ENCODE data around the gene PODN.

The PODN gene

DNA sequence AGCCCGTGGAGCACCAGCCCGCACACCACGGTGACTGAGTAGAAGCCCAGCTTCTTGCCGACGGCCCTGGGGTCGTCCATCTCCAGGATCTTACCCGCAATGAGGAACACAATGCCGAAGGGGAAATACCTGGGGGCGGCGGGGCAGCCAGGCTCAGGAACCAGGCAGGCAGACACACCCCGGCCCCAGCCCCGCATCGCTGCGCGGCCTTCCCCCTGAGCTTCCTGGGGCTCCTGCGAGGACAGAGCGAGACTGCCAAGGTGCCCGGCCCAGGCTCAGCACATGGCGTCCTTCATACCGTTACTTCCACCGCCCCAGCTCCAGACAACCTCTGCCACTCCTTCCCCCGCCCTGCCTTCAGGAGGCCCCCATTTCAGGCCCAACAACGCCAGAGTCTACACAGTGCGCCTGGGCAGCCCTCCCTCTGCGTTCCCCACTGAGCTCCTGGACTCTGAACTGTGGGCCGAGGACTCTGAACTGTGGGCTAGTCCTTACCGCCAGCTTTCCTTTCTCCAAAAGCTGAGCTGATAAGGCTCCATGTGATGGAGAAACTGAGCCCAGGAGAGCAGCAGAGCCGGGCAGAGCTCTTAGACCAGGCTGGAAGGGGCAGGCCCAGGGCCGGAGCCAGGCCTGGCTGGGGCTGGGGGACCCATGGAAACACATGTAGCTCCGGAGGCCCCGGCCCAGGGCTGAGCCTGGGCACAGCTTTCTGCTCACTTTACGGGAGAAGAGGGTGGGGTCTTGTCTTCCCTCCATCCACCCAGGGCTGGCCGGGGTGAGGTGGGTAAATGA lies 30.8 kb downstream of the PODN start:
- TF ChIP-seq CTCF (IDR thresholded peaks at IDR 0.05; ENCODE audit: borderline replicate concordance, insufficient read depth, low read depth, low read length): no peak
- no peak overlapping the region for H3K4me3 ChIP-seq (ENCODE audit: low read depth, low read length)

DNA sequence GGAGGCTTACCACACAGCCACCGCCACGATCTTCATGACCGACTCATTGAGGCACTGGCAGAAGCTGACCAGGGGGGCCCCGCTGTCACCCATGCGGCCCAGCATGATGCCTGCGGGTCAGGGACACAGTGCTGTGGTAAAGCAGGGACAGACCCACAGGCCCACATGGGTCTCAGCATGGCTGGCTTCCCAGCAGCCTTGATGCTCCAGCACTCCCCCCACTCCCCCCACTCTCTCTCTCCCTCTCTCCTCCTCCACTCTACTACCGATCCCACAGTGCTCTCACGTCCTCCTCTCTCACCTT lies 31.4 kb downstream of the PODN start:
- no peak for TF ChIP-seq CTCF (IDR thresholded peaks at IDR 0.05; ENCODE audit: borderline replicate concordance, insufficient read depth, low read depth, low read length)

GRCh38 chr1:53093778-53094532 lies 31.9 kb downstream of the PODN start:
- no peak overlapping the region for H3K4me3 ChIP-seq (ENCODE audit: low read depth, low read length)
- no peak for TF ChIP-seq CTCF (IDR thresholded peaks at IDR 0.05; ENCODE audit: borderline replicate concordance, insufficient read depth, low read depth, low read length)

More for the DNA sequence above, 31.4 kb downstream of the PODN start:
- H3K4me3 ChIP-seq (ENCODE audit: low read depth, low read length): no peak overlapping the region

DNA sequence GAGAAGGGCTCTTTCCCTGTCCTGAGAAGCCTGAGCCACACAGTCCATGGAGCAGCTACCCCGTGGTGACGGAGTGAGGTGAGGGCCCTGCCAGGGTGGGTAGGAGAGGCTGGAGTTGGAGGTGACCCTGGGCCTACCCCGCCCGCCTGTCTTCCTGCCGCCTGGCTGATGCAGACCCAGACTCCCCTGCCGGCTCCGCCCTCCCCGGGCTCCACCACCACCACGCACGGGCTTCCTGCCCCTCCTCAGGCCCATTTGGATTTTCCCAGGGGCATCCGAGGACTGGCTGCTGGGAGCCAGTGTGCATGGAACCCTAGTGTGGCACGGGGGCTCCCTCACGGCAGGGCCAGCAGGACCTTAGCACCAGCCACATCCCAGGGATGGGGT lies 32.5 kb downstream of the PODN start:
- H3K4me3 ChIP-seq (ENCODE audit: low read depth, low read length): no peak overlapping the region
- TF ChIP-seq CTCF (IDR thresholded peaks at IDR 0.05; ENCODE audit: borderline replicate concordance, insufficient read depth, low read depth, low read length): no peak

DNA sequence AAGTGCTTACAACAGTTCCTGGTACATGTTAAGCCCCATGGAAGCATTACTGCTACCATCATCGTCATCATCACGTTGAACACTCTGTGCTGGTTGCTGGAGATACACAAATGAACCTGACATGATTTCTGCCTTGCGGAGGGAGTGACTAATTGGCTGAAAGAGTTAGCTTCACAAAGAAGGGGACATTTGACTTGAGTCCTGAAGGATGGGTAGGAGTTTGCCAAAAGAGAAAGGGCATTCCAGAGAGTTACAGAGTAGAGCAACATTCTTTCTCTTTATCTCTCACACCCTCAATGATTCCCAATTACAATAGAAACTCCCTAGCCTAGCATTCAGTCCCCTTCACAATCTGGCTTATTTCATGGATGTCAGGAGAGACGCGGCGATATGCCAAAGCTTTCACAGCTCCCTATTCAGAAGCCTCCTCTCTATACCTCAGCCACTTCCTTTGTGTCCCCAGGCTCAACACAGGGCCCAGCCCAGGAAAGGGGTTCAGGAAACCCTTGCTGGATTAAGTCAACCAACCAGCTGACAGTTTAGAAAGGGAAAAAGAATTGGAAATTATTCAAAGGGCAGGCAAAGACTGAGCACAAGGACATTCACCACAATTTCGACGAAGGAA lies 42.4 kb downstream of the PODN start:
- no peak overlapping the region for H3K4me3 ChIP-seq (ENCODE audit: low read depth, low read length)
- no peak for TF ChIP-seq CTCF (IDR thresholded peaks at IDR 0.05; ENCODE audit: borderline replicate concordance, insufficient read depth, low read depth, low read length)

GRCh38 chr1:53107090-53107489 lies 45.1 kb downstream of the PODN start:
- no peak overlapping the region for H3K4me3 ChIP-seq (ENCODE audit: low read depth, low read length)
- TF ChIP-seq CTCF (IDR thresholded peaks at IDR 0.05; ENCODE audit: borderline replicate concordance, insufficient read depth, low read depth, low read length): no peak
